A549 (cell line): ENCODE results near the gene MARCHF9. TPM values are rescaled to one million over a fixed set of nuclear protein-coding genes. Genes with fewer than 3 reads are reported as not detected.

Source experiments
- ATAC-seq, 2 experiments: fragments of 200-7000 bp in 1 of 2; fragments of >200 bp in 1 of 2; cut with Nextera tagmentation in 1 of 2; cut with Tn5 transposase in 1 of 2; 3 replicates each; pipeline versions ENCODE4 v1.8.0 to v1.9.1; 2018 to 2020; ENCODE audit warnings: mild to moderate bottlenecking in 1 of 2, moderate library complexity in 1 of 2
- CTCF ChIA-PET: fragments of 300-600 bp; sonication (Branson Sonifier 250); formaldehyde crosslinking; extraction: SDS; loops from one replicate; lab custom pipeline; 2021; ENCODE audit warnings: antibody characterized with exemption, inconsistent platforms; lab: Yijun Ruan, JAX
- POLR2A ChIA-PET: fragments of 350-600 bp; formaldehyde crosslinking; extraction: SDS; loops from one replicate; lab custom pipeline; 2021; ENCODE audit warnings: antibody characterized with exemption, inconsistent platforms; lab: Yijun Ruan, JAX
- DNase-seq, 2 experiments: peaks; one replicate each; pipeline versions ENCODE4 v3.0.0 to v3.0.0-alpha.2; 2011 to 2016; ENCODE audit warnings: low read depth in 1 of 2, low spot score in 1 of 2
- FAIRE-seq: peaks from 2 replicates; lab custom pipeline; 2011; peaks lifted over from hg19 to GRCh38; lab: Jason Lieb, UNC
- H3K27ac ChIP-seq, 2 experiments: fragments of >200 bp; sonication (Bioruptor Twin); formaldehyde crosslinking; 3 replicates each; pipeline ENCODE4 v1.5.1; 2016 to 2017
- H3K4me1 ChIP-seq: fragments of >200 bp; sonication (Bioruptor Twin); formaldehyde crosslinking; 3 replicates; pipeline ENCODE4 v1.6.1; 2016
- H3K4me2 ChIP-seq: fragments of >200 bp; sonication (Bioruptor Twin); formaldehyde crosslinking; 3 replicates; pipeline ENCODE4 v1.6.1; 2016
- H3K4me3 ChIP-seq: fragments of >200 bp; sonication (Bioruptor Twin); formaldehyde crosslinking; 3 replicates; pipeline ENCODE4 v1.5.1; 2016
- H3K9me3 ChIP-seq: fragments of >200 bp; sonication (Bioruptor Twin); formaldehyde crosslinking; 3 replicates; pipeline ENCODE4 v1.6.1; 2016
- BCL3 ChIP-seq: fragments of >200 bp; sonication (Bioruptor Twin); formaldehyde crosslinking; IDR thresholded peaks from 3 replicates; pipeline ENCODE4 v1.6.1; 2016
- CHD2 ChIP-seq: fragments of 150-350 bp; IDR thresholded peaks from 2 replicates; pipeline ENCODE4 v1.6.1; 2014; ENCODE audit warnings: low read length; ENCODE audit not compliant: partially characterized antibody
- CHD4 ChIP-seq: fragments of 200-600 bp; sonication (generic); IDR thresholded peaks from 2 replicates; pipeline ENCODE4 v1.6.1; 2016; ENCODE audit warnings: antibody characterized with exemption, mild to moderate bottlenecking, borderline replicate concordance
- CTCF ChIP-seq: fragments of >200 bp; sonication (Bioruptor Twin); formaldehyde crosslinking; IDR thresholded peaks from 3 replicates; pipeline ENCODE4 v1.5.1; 2016
- E2F6 ChIP-seq: IDR thresholded peaks from 2 replicates; pipeline ENCODE4 v1.6.1; 2012; ENCODE audit warnings: low read depth, borderline replicate concordance
- EHMT2 ChIP-seq: fragments of 200-600 bp; sonication (generic); IDR thresholded peaks from 2 replicates; pipeline ENCODE4 v1.6.1; 2016; ENCODE audit warnings: antibody characterized with exemption, low read depth, mild to moderate bottlenecking, moderate library complexity
- ESRRA ChIP-seq: fragments of 150-350 bp; IDR thresholded peaks from 2 replicates; pipeline ENCODE4 v1.6.1; 2014; ENCODE audit warnings: mild to moderate bottlenecking, low read length, borderline replicate concordance
- FOSL2 ChIP-seq, 2 experiments: fragments of 450-650 bp in 1 of 2; fragments of >200 bp in 1 of 2; sonication (Bioruptor Twin) in 1 of 2; formaldehyde crosslinking; IDR thresholded peaks; 2 replicates each; pipeline versions ENCODE4 v1.5.0 to v1.6.1; 2016 to 2020; ENCODE audit warnings: mild to moderate bottlenecking in 1 of 2, moderate library complexity in 1 of 2
- GATA3 ChIP-seq: IDR thresholded peaks from 2 replicates; pipeline ENCODE4 v1.6.1; 2012; ENCODE audit warnings: borderline replicate concordance
- HEYL ChIP-seq: fragments of 250-450 bp; sonication (Bioruptor Pico); IDR thresholded peaks from 2 replicates; pipeline ENCODE4 v1.8.0; 2021; ENCODE audit warnings: mild to moderate bottlenecking, moderate library complexity
- HMGXB4 ChIP-seq: fragments of 250-450 bp; sonication (Bioruptor Pico); IDR thresholded peaks from 2 replicates; pipeline ENCODE4 v1.5.0; 2021; ENCODE audit warnings: mild to moderate bottlenecking, moderate library complexity, borderline replicate concordance
- JUN ChIP-seq, 2 experiments: fragments of >200 bp; sonication (Bioruptor Twin); formaldehyde crosslinking; IDR thresholded peaks; 2 replicates in 1 of 2; 3 replicates in 1 of 2; pipeline ENCODE4 v1.6.1; 2016 to 2017
- KDM1A ChIP-seq: fragments of 200-600 bp; sonication (generic); IDR thresholded peaks from 2 replicates; pipeline ENCODE4 v1.6.1; 2016; ENCODE audit warnings: low read depth, mild to moderate bottlenecking
- MAX ChIP-seq: IDR thresholded peaks from 2 replicates; pipeline ENCODE4 v1.6.1; 2012
- NR3C1 ChIP-seq: fragments of >200 bp; sonication (Bioruptor Twin); formaldehyde crosslinking; IDR thresholded peaks from 3 replicates; pipeline ENCODE4 v1.6.1; 2017
- PBX3 ChIP-seq: IDR thresholded peaks from 2 replicates; pipeline ENCODE4 v1.6.1; 2012
- SMC3 ChIP-seq: fragments of >200 bp; sonication (Bioruptor Twin); formaldehyde crosslinking; IDR thresholded peaks from 3 replicates; pipeline ENCODE4 v1.6.1; 2018; ENCODE audit warnings: inconsistent platforms
- TFCP2L1 ChIP-seq: fragments of 250-450 bp; sonication (Bioruptor Pico); IDR thresholded peaks from 2 replicates; pipeline ENCODE4 v1.5.0; 2021; ENCODE audit warnings: mild to moderate bottlenecking
- TP53 ChIP-seq: fragments of 250-450 bp; sonication (Bioruptor Pico); IDR thresholded peaks from 2 replicates; pipeline ENCODE4 v1.5.0; 2021; ENCODE audit warnings: mild to moderate bottlenecking, moderate library complexity
- WGBS: methylation state at CpG from one replicate; pipeline ENCODE4 v1.1.6; 2017; ENCODE audit errors: missing lambda C conversion rate; 5-methylcytosine and 5-hydroxymethylcytosine counted together
- polyA plus RNA-seq, 4 experiments: library from polyadenylated mRNA; depleted of rRNA in 3 of 4; stranded (reverse); fragments of >200 nt; fragmentation: RNase III in 1 of 4; extraction: RNeasy Plus Mini Kit Qiagen cat#74134 plus additional on column Dnase treatment in 1 of 4; gene quantifications; 2 replicates in 3 of 4; 3 replicates in 1 of 4; pipeline ENCODE4 v1.2.3, GENCODE V29; 2011 to 2017

The MARCHF9 gene
- polyA plus RNA-seq, 2 of the 4 experiments (the other 2 are of a cell fraction): 6.8 to 7.2 TPM

GRCh38 chr12:57765698-57766463, 11.0 kb downstream of the MARCHF9 start:
- Histone ChIP-seq H3K27ac (peak overlapping the region; percentile 62 to 88; a peak in 5 of 6 replicates), H3K4me3 (peak overlapping the region; percentile 52), H3K9me3 (no peaks in the 10 kb centered on the region), H3K4me1 (peaks cover 28% of the 10 kb centered on the region), H3K4me2 (peak overlapping the region; percentile 98)
- ATAC-seq (peak; percentile 28 to 47), FAIRE-seq (no peak), DNase-seq (no peak)
- CTCF ChIA-PET: interaction anchor here (0.9 to 8.0 kb wide), 12 partner anchors 9 to 183 kb away, joined by 3 to 117 read pairs (median 4); partner anchors contain the start of genes MARCHF9 and TSFM
- TF ChIP-seq HMGXB4 (no peak), MAX (0 out of 2 replicates have a peak, but pooled peaks have one; percentile 29), PBX3 (peak; percentile 55)
- 8% methylated on average over 25 of the region's 40 CpGs for WGBS
- POLR2A ChIA-PET: interaction anchor here (2.2 kb wide), 1 partner anchor 21 kb away, joined by 7 read pairs; the partner anchor contains the start of gene TSPAN31

- Histone ChIP-seq H3K4me2 (peak within 1 kb of the TSS; percentile 98), H3K4me1 (peaks cover 32% of the 10 kb centered on the region), H3K9me3 (no peaks in the 10 kb centered on the region), H3K27ac (peak within 1 kb of the TSS in 1 of 2 experiments; percentile 88; a peak in 3 of 6 replicates), H3K4me3 (peak within 1 kb of the TSS; percentile 52)
- DNase-seq (peak in 1 of 2 experiments; percentile 54), ATAC-seq (peak; percentile 23 to 45), FAIRE-seq (no peak)
- POLR2A ChIA-PET: interaction anchor here (1.1 to 2.2 kb wide), 3 partner anchors 10 to 31 kb away, joined by 3 to 7 read pairs (median 3); partner anchors contain the start of gene TSPAN31
- CTCF ChIA-PET: interaction anchor here (0.9 to 8.0 kb wide), 16 partner anchors 8 to 183 kb away, joined by 3 to 117 read pairs (median 4); partner anchors contain the start of genes CDK4, MARCHF9 and TSFM
- TF ChIP-seq TFCP2L1 (CRISPR knock-in tag) (0 out of 2 replicates have a peak, but pooled peaks have one; percentile 18), NR3C1 (no peak), JUN (IDR thresholded peaks at IDR 0.05) (peak in 1 of 2 experiments; percentile 8; a peak in 1 of 5 replicates), CTCF (no peak), GATA3 (peak; percentile 59), CHD2 (no peak), HEYL (CRISPR knock-in tag) (no peak), MAX (0 out of 2 replicates have a peak, but pooled peaks have one; percentile 16)
- WGBS: 34% methylated on average over 38 of the region's 38 CpGs
Observed at GRCh38 chr12:57766464-57767304, 11.8 kb downstream of the MARCHF9 start, which contains the start of gene CYP27B1. TSS of gene CYP27B1 (minus strand) at chr12:57767078. CDS start at chr12:57767041, 37 bp downstream.

- TF ChIP-seq TP53 (CRISPR knock-in tag) (no peak; the same call in 1 of the 2 replicates), EHMT2 (no peak), SMC3 (no peak), BCL3 (no peak), E2F6 (no peak), FOSL2 (IDR thresholded peaks at IDR 0.05) (no peak), FOSL2 (CRISPR knock-in tag; IDR thresholded peaks at IDR 0.05) (no peak), CHD4 (no peak), ESRRA (no peak), KDM1A (no peak), PBX3 (no peak)
- Histone ChIP-seq H3K4me1 (peaks cover 32% of the 10 kb centered on the region), H3K27ac (no peak overlapping the region), H3K9me3 (no peaks in the 10 kb centered on the region), H3K4me2 (peak overlapping the region; percentile 98; the same call in 2 of the 3 replicates), H3K4me3 (no peak overlapping the region)
- ATAC-seq: no peak
- no peak for DNase-seq
- ChIA-PET POLR2A (interaction anchor here (1.1 to 2.2 kb wide), 3 partner anchors 10 to 31 kb away, joined by 3 to 7 read pairs (median 3); partner anchors contain the start of gene TSPAN31), CTCF (interaction anchor here (0.7 to 8.0 kb wide), 13 partner anchors 8 to 43 kb away, joined by 3 to 117 read pairs (median 4); partner anchors contain the start of genes CDK4, MARCHF9 and TSFM)
- FAIRE-seq: no peak
Observed at GRCh38 chr12:57767305-57767698, 12.4 kb downstream of the MARCHF9 start.
